Fibroblast of lung (primary cell): ENCODE measurements around the gene BMPR1A. TPM values are rescaled to one million over a fixed set of nuclear protein-coding genes. Genes with fewer than 3 reads are reported as not detected.

Source experiments
- DNase-seq, 2 donors: peaks; one replicate each; pipeline versions ENCODE4 v3.0.0 to v3.0.0-alpha.2; 2010; ENCODE audit warnings: low read depth in 2 of 2
- H2AFZ ChIP-seq: 2 replicates; pipeline ENCODE4 v1.5.1; 2012; ENCODE audit warnings: low read length, control low read depth, inconsistent platforms
- H3K27ac ChIP-seq: 2 replicates; pipeline ENCODE4 v1.5.1; 2011; ENCODE audit warnings: low read length, control low read depth; ENCODE audit not compliant: insufficient read depth
- H3K27me3 ChIP-seq: 2 replicates; pipeline ENCODE4 v1.5.1; 2011; ENCODE audit warnings: mild to moderate bottlenecking, low read length; ENCODE audit not compliant: control insufficient read depth, insufficient read depth
- H3K36me3 ChIP-seq: 2 replicates; pipeline ENCODE4 v1.5.1; 2011; ENCODE audit warnings: low read length; ENCODE audit not compliant: control insufficient read depth, insufficient read depth
- H3K4me1 ChIP-seq: 2 replicates; pipeline ENCODE4 v1.5.1; 2011; ENCODE audit warnings: low read length; ENCODE audit not compliant: control insufficient read depth, insufficient read depth; ENCODE audit errors: extremely low read depth
- H3K4me2 ChIP-seq: 2 replicates; pipeline ENCODE4 v1.5.1; 2011; ENCODE audit warnings: low read length, control low read depth; ENCODE audit not compliant: insufficient read depth; ENCODE audit errors: extremely low read depth
- H3K4me3 ChIP-seq, 4 experiments: fragments of 200-600 bp in 1 of 4; sonication (generic) in 1 of 4; replicated peaks in 1 of 4; 2 replicates each; pipeline ENCODE4 v1.5.1; 2011 to 2016; ENCODE audit warnings: low read length in 4 of 4, low read depth in 3 of 4, mild to moderate bottlenecking in 3 of 4, control low read depth in 2 of 4, inconsistent platforms in 1 of 4, mixed read lengths in 1 of 4; ENCODE audit not compliant: insufficient read depth in 1 of 4; ENCODE audit errors: control extremely low read depth in 1 of 4
- H3K79me2 ChIP-seq: 2 replicates; pipeline ENCODE4 v1.5.1; 2012; ENCODE audit warnings: mild to moderate bottlenecking, low read length, inconsistent platforms; ENCODE audit not compliant: control insufficient read depth, insufficient read depth
- H3K9ac ChIP-seq: 2 replicates; pipeline ENCODE4 v1.5.1; 2011; ENCODE audit warnings: mild to moderate bottlenecking, low read length, control low read depth; ENCODE audit not compliant: insufficient read depth
- H3K9me3 ChIP-seq: 2 replicates; pipeline ENCODE4 v1.5.1; 2012; ENCODE audit warnings: low read depth, low read length; ENCODE audit not compliant: control insufficient read depth, insufficient read depth
- H4K20me1 ChIP-seq: 2 replicates; pipeline ENCODE4 v1.5.1; 2011; ENCODE audit warnings: low read length; ENCODE audit not compliant: control insufficient read depth, insufficient read depth; ENCODE audit errors: extremely low read depth
- EZH2 ChIP-seq: IDR thresholded peaks from 2 replicates; pipeline ENCODE4 v1.5.1; 2012; ENCODE audit warnings: low read length, control low read depth, mild to moderate bottlenecking; ENCODE audit errors: missing control alignments
- polyA plus RNA-seq, 2 donors: library from polyadenylated mRNA; depleted of rRNA in 1 of 2; stranded (reverse) in 1 of 2; unstranded in 1 of 2; fragments of >200 nt; gene quantifications; 2 replicates each; pipeline ENCODE4 v1.2.1, GENCODE V29; 2011 to 2012; ENCODE audit warnings: missing spikeins in 1 of 2
- total RNA-seq: library from RNA; depleted of rRNA; stranded (reverse); fragments of >200 nt; gene quantifications from 2 replicates; pipeline ENCODE4 v1.2.1, GENCODE V29; 2014
- TF ChIP-seq, protein P1 (sequence below), 2 donors: IDR thresholded peaks in 1 of 2; conservative IDR thresholded peaks in 1 of 2; 1 replicate in 1 of 2; 2 replicates in 1 of 2; pipeline ENCODE4 v1.5.1; 2011 to 2012; ENCODE audit warnings: low read length in 2 of 2, control low read depth in 1 of 2, inconsistent platforms in 1 of 2, low read depth in 1 of 2, mild to moderate bottlenecking in 1 of 2

Gene BMPR1A
- total and polyA plus RNA-seq, 2 donors (not counting 1 experiment from before 2014, with no cell fraction given) = 52.8 to 61.8 TPM

DNA sequence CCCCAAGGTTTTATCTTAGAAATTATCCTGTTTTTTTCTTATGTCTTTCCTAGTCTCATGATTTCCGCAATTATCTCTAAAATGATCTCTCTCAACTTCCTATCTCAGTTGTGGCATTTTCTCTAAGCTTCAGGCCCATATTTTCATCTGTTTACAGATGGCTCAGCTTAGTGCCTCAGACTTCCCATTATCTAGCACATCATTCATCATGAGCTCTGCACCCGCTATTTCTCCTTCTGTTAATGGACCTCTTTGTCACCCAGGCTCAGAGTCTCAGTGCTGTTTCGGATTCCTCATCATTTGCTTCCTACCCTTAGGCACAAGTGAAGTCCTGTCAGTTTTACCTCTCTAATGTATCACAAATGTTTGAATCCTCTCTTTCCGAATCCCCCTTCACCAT is 84.1 kb downstream of the BMPR1A start:
- Histone ChIP-seq H3K9ac (no peak overlapping the region), H2AFZ (no peak overlapping the region), H3K4me2 (no peak overlapping the region), H3K27me3 (no peaks in the 10 kb centered on the region), H3K27ac (no peak overlapping the region), H3K4me1 (no peaks in the 10 kb centered on the region), H4K20me1 (peaks cover 1% of the 10 kb centered on the region), H3K79me2 (peaks cover 2% of the 10 kb centered on the region), H3K36me3 (no peaks in the 10 kb centered on the region), H3K9me3 (no peaks in the 10 kb centered on the region), H3K4me3 (no peak overlapping the region)
- TF ChIP-seq, protein P1, sequence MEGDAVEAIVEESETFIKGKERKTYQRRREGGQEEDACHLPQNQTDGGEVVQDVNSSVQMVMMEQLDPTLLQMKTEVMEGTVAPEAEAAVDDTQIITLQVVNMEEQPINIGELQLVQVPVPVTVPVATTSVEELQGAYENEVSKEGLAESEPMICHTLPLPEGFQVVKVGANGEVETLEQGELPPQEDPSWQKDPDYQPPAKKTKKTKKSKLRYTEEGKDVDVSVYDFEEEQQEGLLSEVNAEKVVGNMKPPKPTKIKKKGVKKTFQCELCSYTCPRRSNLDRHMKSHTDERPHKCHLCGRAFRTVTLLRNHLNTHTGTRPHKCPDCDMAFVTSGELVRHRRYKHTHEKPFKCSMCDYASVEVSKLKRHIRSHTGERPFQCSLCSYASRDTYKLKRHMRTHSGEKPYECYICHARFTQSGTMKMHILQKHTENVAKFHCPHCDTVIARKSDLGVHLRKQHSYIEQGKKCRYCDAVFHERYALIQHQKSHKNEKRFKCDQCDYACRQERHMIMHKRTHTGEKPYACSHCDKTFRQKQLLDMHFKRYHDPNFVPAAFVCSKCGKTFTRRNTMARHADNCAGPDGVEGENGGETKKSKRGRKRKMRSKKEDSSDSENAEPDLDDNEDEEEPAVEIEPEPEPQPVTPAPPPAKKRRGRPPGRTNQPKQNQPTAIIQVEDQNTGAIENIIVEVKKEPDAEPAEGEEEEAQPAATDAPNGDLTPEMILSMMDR (conservative IDR thresholded peaks at IDR 0.05 in 1 of 2, IDR thresholded peaks at IDR 0.05 in 1 of 2; ENCODE audit: low read depth in 1 of 2, low read length in 2 of 2) = no peak
- TF ChIP-seq EZH2 = no peak
- no peak for DNase-seq

DNA sequence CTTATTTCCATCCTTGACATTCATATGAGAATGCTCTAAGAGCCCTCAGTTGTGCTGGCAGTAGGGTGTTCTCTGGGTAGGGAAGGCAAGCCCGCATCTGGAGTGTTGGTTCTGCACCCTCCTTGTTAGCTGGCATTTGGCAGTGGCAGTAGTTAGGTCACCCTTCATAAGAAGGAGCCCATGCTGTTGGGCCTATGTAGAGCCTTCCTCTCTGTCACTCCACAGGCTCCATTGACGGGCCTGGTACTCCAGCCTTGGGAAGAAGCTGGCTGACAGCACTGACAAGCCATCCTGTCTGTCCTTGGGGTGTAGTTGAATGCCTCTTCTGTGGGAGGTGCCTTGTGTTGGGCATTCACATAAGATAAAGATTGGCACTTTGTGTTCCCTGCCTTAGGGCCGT is 89.7 kb downstream of the BMPR1A start:
- H3K4me3 ChIP-seq = no peak overlapping the region
- H3K79me2 ChIP-seq = no peaks in the 10 kb centered on the region
- no peak overlapping the region for H3K9ac ChIP-seq
- no peak for TF ChIP-seq EZH2
- TF ChIP-seq, protein P1 (conservative IDR thresholded peaks at IDR 0.05 in 1 of 2, IDR thresholded peaks at IDR 0.05 in 1 of 2; ENCODE audit: low read depth in 1 of 2, low read length in 2 of 2) = no peak
- H3K9me3 ChIP-seq = no peaks in the 10 kb centered on the region
- no peak overlapping the region for H2AFZ ChIP-seq
- peaks cover 2% of the 10 kb centered on the region for H3K4me1 ChIP-seq
- H3K27me3 ChIP-seq = no peaks in the 10 kb centered on the region
- no peaks in the 10 kb centered on the region for H4K20me1 ChIP-seq
- DNase-seq = no peak
- H3K27ac ChIP-seq = no peak overlapping the region
- H3K36me3 ChIP-seq = no peaks in the 10 kb centered on the region
- no peak overlapping the region for H3K4me2 ChIP-seq

DNA sequence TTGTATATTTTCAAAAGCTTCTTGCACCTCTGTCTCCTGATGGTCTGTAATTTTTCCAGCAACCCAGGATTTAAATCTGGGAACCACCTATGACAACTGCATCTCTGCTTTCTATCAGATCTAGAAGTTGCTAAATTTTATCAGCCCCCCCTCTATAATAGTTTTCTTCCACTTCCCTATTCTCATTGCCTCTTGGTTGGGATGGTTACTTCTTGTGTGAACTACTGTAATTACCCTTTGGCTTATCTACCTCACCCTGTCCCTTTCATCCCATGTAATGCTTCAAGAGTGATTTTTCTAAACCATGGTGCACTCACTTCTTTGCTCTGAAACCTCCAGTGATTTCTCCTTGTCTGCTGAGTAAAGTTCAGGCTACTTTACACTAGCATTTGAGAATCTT is 92.3 kb downstream of the BMPR1A start:
- Histone ChIP-seq H2AFZ (no peak overlapping the region), H3K9me3 (no peaks in the 10 kb centered on the region), H3K36me3 (no peaks in the 10 kb centered on the region), H3K4me2 (no peak overlapping the region), H3K27me3 (no peaks in the 10 kb centered on the region), H3K4me1 (peaks cover 2% of the 10 kb centered on the region), H3K9ac (no peak overlapping the region), H3K4me3 (no peak overlapping the region), H3K27ac (no peak overlapping the region), H3K79me2 (no peaks in the 10 kb centered on the region), H4K20me1 (no peaks in the 10 kb centered on the region)
- no peak for TF ChIP-seq EZH2
- TF ChIP-seq, protein P1 (conservative IDR thresholded peaks at IDR 0.05 in 1 of 2, IDR thresholded peaks at IDR 0.05 in 1 of 2; ENCODE audit: low read depth in 1 of 2, low read length in 2 of 2) = no peak
- DNase-seq = no peak
